AG04449 (cell line): ENCODE measurements around the gene SLC35B3.
"Not testable (repeated sequence)": the region's sequence is repeated elsewhere in the genome, so short reads cannot be mapped to it uniquely, and the experiment has no call there.

Experiments used
- CTCF ChIA-PET: fragments of 350-600 bp; formaldehyde crosslinking; extraction: SDS; loops from one replicate; lab custom pipeline; 2021; ENCODE audit warnings: antibody characterized with exemption; lab: Yijun Ruan, JAX
- POLR2A ChIA-PET: fragments of 400-600, 350-600 bp; formaldehyde crosslinking; extraction: SDS; loops from one replicate; lab custom pipeline; 2020; ENCODE audit warnings: antibody characterized with exemption, inconsistent platforms; lab: Yijun Ruan, JAX
- DNase-seq: peaks from one replicate; pipeline ENCODE4 v3.0.0-alpha.2; 2010; ENCODE audit warnings: low read depth, low spot score
- H3K4me3 ChIP-seq: 2 replicates; pipeline ENCODE4 v1.5.1; 2011; ENCODE audit warnings: low read depth, mild to moderate bottlenecking, control low read depth, low read length
- CTCF ChIP-seq: IDR thresholded peaks from one replicate; pipeline ENCODE4 v1.5.1; 2011; ENCODE audit warnings: mild to moderate bottlenecking, moderate library complexity, low read length, control low read depth, inconsistent platforms; ENCODE audit not compliant: insufficient read depth; ENCODE audit errors: missing control alignments

SLC35B3 gene

GRCh38 chr6:8462694-8463093, 27.3 kb upstream of the SLC35B3 start:
- no peak for DNase-seq
- ChIA-PET POLR2A (no interaction called here), CTCF (no interaction called here)
- H3K4me3 ChIP-seq: no peak overlapping the region
- TF ChIP-seq CTCF: no peak

GRCh38 chr6:8462169-8462568, 26.8 kb upstream of the SLC35B3 start:
- no peak for DNase-seq
- TF ChIP-seq CTCF: no peak
- ChIA-PET CTCF (interaction anchor here (0.9 kb wide), 1 partner anchor 331 kb away, joined by 3 read pairs; no protein-coding TSS in a partner anchor), POLR2A (no interaction called here)
- H3K4me3 ChIP-seq: no peak overlapping the region

GRCh38 chr6:8446391-8446790, 11.0 kb upstream of the SLC35B3 start:
- DNase-seq: no peak
- ChIA-PET POLR2A (no interaction called here), CTCF (no interaction called here)
- H3K4me3 ChIP-seq: no peak overlapping the region
- no peak for TF ChIP-seq CTCF

- POLR2A ChIA-PET, CTCF ChIA-PET, DNase-seq, H3K4me3 ChIP-seq: not testable (repeated sequence)
Observed at GRCh38 chr6:8445930-8446329, 10.6 kb upstream of the SLC35B3 start.

GRCh38 chr6:8442150-8442549, 6.8 kb upstream of the SLC35B3 start:
- no peak for DNase-seq
- no peak for TF ChIP-seq CTCF
- ChIA-PET POLR2A (no interaction called here), CTCF (no interaction called here)
- H3K4me3 ChIP-seq: no peak overlapping the region

GRCh38 chr6:8441452-8441851, 6.1 kb upstream of the SLC35B3 start:
- ChIA-PET POLR2A (no interaction called here), CTCF (no interaction called here)
- no peak for DNase-seq
- no peak overlapping the region for H3K4me3 ChIP-seq
- no peak for TF ChIP-seq CTCF

- ChIA-PET POLR2A (no interaction called here), CTCF (no interaction called here)
- no peak for TF ChIP-seq CTCF
- DNase-seq: no peak
- H3K4me3 ChIP-seq: no peak overlapping the region
Observed at GRCh38 chr6:8439601-8440268, 4.4 kb upstream of the SLC35B3 start.
